SH-SY5Y (cell line): ENCODE measurements around the gene SMIM13.

Experiments
- GATA2 ChIP-seq: IDR thresholded peaks from 2 replicates; pipeline ENCODE4 v1.6.1; 2011; ENCODE audit warnings: mild to moderate bottlenecking, low read depth, low read length
- GATA3 ChIP-seq: IDR thresholded peaks from 2 replicates; pipeline ENCODE4 v1.6.1; 2011; ENCODE audit warnings: low read depth, mild to moderate bottlenecking, low read length, moderate library complexity

GRCh38 chr6:11101417-11101816 is 7.8 kb downstream of the SMIM13 start:
- TF ChIP-seq GATA3 (no peak), GATA2 (no peak)
